Neural progenitor cell (in vitro differentiated cells): ENCODE measurements around the gene BCOR. TPM values are rescaled to one million over a fixed set of nuclear protein-coding genes. Genes with fewer than 3 reads are reported as not detected.

Experiments used
- DNase-seq: peaks from one replicate; pipeline ENCODE4 v3.0.0-alpha.2; 2016; ENCODE audit warnings: low spot score
- H2AFZ ChIP-seq: fragments of 200-600 bp; sonication (generic); replicated peaks from 2 replicates; pipeline ENCODE4 v1.6.1; 2016; ENCODE audit warnings: antibody characterized with exemption
- H3F3A ChIP-seq: fragments of 200-600 bp; sonication (generic); 2 replicates; pipeline ENCODE4 v1.6.1; 2016; ENCODE audit warnings: antibody characterized with exemption, low read depth
- H3K27ac ChIP-seq: fragments of 200-600 bp; sonication (generic); 2 replicates; pipeline ENCODE4 v1.5.1; 2016; ENCODE audit warnings: mild to moderate bottlenecking
- H3K27me3 ChIP-seq: fragments of 200-600 bp; sonication (generic); 2 replicates; pipeline ENCODE4 v1.6.1; 2016; ENCODE audit warnings: mild to moderate bottlenecking, moderate library complexity
- H3K36me3 ChIP-seq: fragments of 200-600 bp; sonication (generic); 2 replicates; pipeline ENCODE4 v1.5.1; 2016
- H3K4me1 ChIP-seq: fragments of 200-600 bp; sonication (generic); 2 replicates; pipeline ENCODE4 v1.6.1; 2016; ENCODE audit warnings: mixed run types
- H3K4me2 ChIP-seq: fragments of 200-600 bp; sonication (generic); 2 replicates; pipeline ENCODE4 v1.6.1; 2016
- H3K4me3 ChIP-seq: fragments of 200-600 bp; sonication (generic); 2 replicates; pipeline ENCODE4 v1.5.1; 2016
- H3K79me2 ChIP-seq: fragments of 200-600 bp; sonication (generic); 2 replicates; pipeline ENCODE4 v1.6.1; 2016; ENCODE audit warnings: low read depth
- H3K9ac ChIP-seq: fragments of 200-600 bp; sonication (generic); 2 replicates; pipeline ENCODE4 v1.6.1; 2016
- H3K9me3 ChIP-seq: fragments of 200-600 bp; sonication (generic); 2 replicates; pipeline ENCODE4 v1.5.1; 2016; ENCODE audit warnings: low read depth
- H4K20me1 ChIP-seq: fragments of 200-600 bp; sonication (generic); 2 replicates; pipeline ENCODE4 v1.6.1; 2016; ENCODE audit warnings: low read depth
- H3K27ac Mint-ChIP-seq: 3 replicates; pipeline ENCODE4 v1.8.0; 2021; ENCODE audit warnings: mixed read lengths
- H3K27me3 Mint-ChIP-seq: 2 replicates; pipeline ENCODE4 v1.8.0; 2022; ENCODE audit warnings: low read depth, mild to moderate bottlenecking, inconsistent platforms, moderate library complexity, mixed read lengths; ENCODE audit not compliant: insufficient read depth
- H3K36me3 Mint-ChIP-seq: 3 replicates; pipeline ENCODE4 v1.8.0; 2021; ENCODE audit warnings: mixed read lengths
- H3K4me1 Mint-ChIP-seq: 3 replicates; pipeline ENCODE4 v1.8.0; 2021; ENCODE audit warnings: mixed read lengths
- H3K4me3 Mint-ChIP-seq: 3 replicates; pipeline ENCODE4 v1.8.0; 2021; ENCODE audit warnings: mild to moderate bottlenecking, moderate library complexity, mixed read lengths
- H3K9me3 Mint-ChIP-seq: 3 replicates; pipeline ENCODE4 v1.8.0; 2020; ENCODE audit warnings: mixed read lengths
- CTCF ChIP-seq: fragments of 200-600 bp; sonication (generic); IDR thresholded peaks from 2 replicates; pipeline ENCODE4 v1.5.1; 2017; ENCODE audit warnings: antibody characterized with exemption, mild to moderate bottlenecking
- EZH2 ChIP-seq: fragments of 200-600 bp; sonication (generic); IDR thresholded peaks from 2 replicates; pipeline ENCODE4 v1.6.1; 2017; ENCODE audit warnings: antibody characterized with exemption, mild to moderate bottlenecking, moderate library complexity
- EZH2phosphoT487 ChIP-seq: fragments of 200-600 bp; sonication (generic); IDR thresholded peaks from 2 replicates; pipeline ENCODE4 v1.6.1; 2017; ENCODE audit warnings: antibody characterized with exemption
- total RNA-seq: library from RNA; depleted of rRNA; stranded (reverse); fragments of >200 nt; gene quantifications from 2 replicates; pipeline ENCODE4 v1.2.3, GENCODE V29; 2015; ENCODE audit warnings: low replicate concordance

BCOR gene
- total RNA-seq, 1 donor from 2014 or later: 32.4 TPM

DNA sequence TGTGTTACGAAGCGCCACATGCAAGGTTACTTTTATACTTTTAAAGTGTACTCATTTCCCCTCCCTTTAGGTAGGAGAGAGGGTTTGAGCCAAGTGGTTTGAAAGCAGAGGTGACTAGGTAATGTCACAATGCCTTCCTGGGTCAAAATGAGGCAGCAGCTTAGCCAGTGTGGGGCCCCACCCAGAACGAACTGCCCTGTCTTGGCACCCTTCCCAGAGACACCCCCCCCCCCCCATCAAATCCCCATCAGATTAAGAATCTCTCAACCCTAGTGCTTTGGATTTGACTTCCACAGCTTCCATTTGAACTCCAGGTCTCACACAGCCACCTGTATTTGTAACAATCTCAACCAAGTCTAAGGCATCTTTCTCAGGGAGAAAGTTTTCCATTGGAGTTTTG is 31.1 kb downstream of the BCOR start:
- Histone ChIP-seq H3K27ac (no peak overlapping the region), H3K4me3 (no peak overlapping the region), H3K27me3 (no peaks in the 10 kb centered on the region), H3K36me3 (no peaks in the 10 kb centered on the region), H3K4me1 (peaks cover 11% of the 10 kb centered on the region), H3K9me3 (no peaks in the 10 kb centered on the region), H3F3A (no peaks in the 10 kb centered on the region), H4K20me1 (peaks cover 50% of the 10 kb centered on the region), H3K4me2 (no peak overlapping the region), H3K9ac (no peak overlapping the region), H3K79me2 (peaks cover 31% of the 10 kb centered on the region), H2AFZ (no peak overlapping the region)
- DNase-seq: no peak
- Mint-ChIP-seq H3K9me3 (peaks cover 11% of the 10 kb centered on the region), H3K27ac (no peak overlapping the region), H3K36me3 (peaks cover 39% of the 10 kb centered on the region), H3K4me3 (no peak overlapping the region), H3K27me3 (no peaks in the 10 kb centered on the region), H3K4me1 (peaks cover 17% of the 10 kb centered on the region)
- TF ChIP-seq CTCF (no peak), EZH2 (no peak)

- no peak overlapping the region for H3K4me3 ChIP-seq
- Mint-ChIP-seq H3K4me3 (no peak overlapping the region), H3K9me3 (peaks cover 11% of the 10 kb centered on the region), H3K27ac (no peak overlapping the region), H3K27me3 (peaks cover 2% of the 10 kb centered on the region), H3K4me1 (peaks cover 17% of the 10 kb centered on the region), H3K36me3 (peaks cover 36% of the 10 kb centered on the region)
- no peaks in the 10 kb centered on the region for H3K27me3 ChIP-seq
- peaks cover 40% of the 10 kb centered on the region for H4K20me1 ChIP-seq
- DNase-seq: no peak
- H3K4me1 ChIP-seq: peaks cover 11% of the 10 kb centered on the region
- H3K4me2 ChIP-seq: no peak overlapping the region
- H3K36me3 ChIP-seq: no peaks in the 10 kb centered on the region
- no peak overlapping the region for H2AFZ ChIP-seq
- H3K79me2 ChIP-seq: peaks cover 19% of the 10 kb centered on the region
- no peak for TF ChIP-seq EZH2
- no peak for TF ChIP-seq EZH2phosphoT487
- no peak for TF ChIP-seq CTCF
- no peaks in the 10 kb centered on the region for H3K9me3 ChIP-seq
- H3F3A ChIP-seq: no peaks in the 10 kb centered on the region
- no peak overlapping the region for H3K27ac ChIP-seq
- H3K9ac ChIP-seq: no peak overlapping the region
Observed at GRCh38 chrX:40065296-40066046, 32.3 kb downstream of the BCOR start.

GRCh38 chrX:40064055-40064597 is 33.6 kb downstream of the BCOR start:
- Histone ChIP-seq H3K79me2 (peaks cover 19% of the 10 kb centered on the region), H3K9me3 (no peaks in the 10 kb centered on the region), H3K27me3 (no peaks in the 10 kb centered on the region), H3K4me1 (peaks cover 11% of the 10 kb centered on the region), H2AFZ (no peak overlapping the region), H3K4me3 (no peak overlapping the region), H4K20me1 (peaks cover 53% of the 10 kb centered on the region), H3K27ac (no peak overlapping the region), H3K36me3 (no peaks in the 10 kb centered on the region), H3F3A (no peaks in the 10 kb centered on the region), H3K4me2 (no peak overlapping the region), H3K9ac (no peak overlapping the region)
- Mint-ChIP-seq H3K4me3 (no peak overlapping the region), H3K4me1 (peaks cover 17% of the 10 kb centered on the region), H3K36me3 (peaks cover 29% of the 10 kb centered on the region), H3K9me3 (peaks cover 8% of the 10 kb centered on the region), H3K27ac (no peak overlapping the region), H3K27me3 (peaks cover 2% of the 10 kb centered on the region)
- TF ChIP-seq CTCF: no peak
- no peak for TF ChIP-seq EZH2
- TF ChIP-seq EZH2phosphoT487: no peak
- DNase-seq: no peak
